Heart left ventricle (tissue), 16 donors: ENCODE data around the gene MTPN. TPM values are rescaled to one million over a fixed set of nuclear protein-coding genes. Genes with fewer than 3 reads are reported as not detected.

Experiments used
- ATAC-seq, 4 donors: fragments of 200-7000 bp; cut with Tn5 transposase; one replicate each; pipeline ENCODE4 v1.9.1; 2020 to 2022; ENCODE audit warnings: moderate library complexity in 4 of 4, mild to moderate bottlenecking in 3 of 4, moderate number of reproducible peaks in 1 of 4
- DNase-seq, 5 donors: peaks; one replicate each; pipeline ENCODE4 v3.0.0-alpha.2; 2020
- H3K27ac ChIP-seq, 12 donors: fragments of 200-600 bp; sonication (generic) in 4 of 12; one replicate each; pipeline versions ENCODE4 v1.5.0 to v1.8.0; 2016 to 2022; ENCODE audit warnings: mild to moderate bottlenecking in 2 of 12
- H3K27me3 ChIP-seq, 9 donors: fragments of 200-600 bp; sonication (generic) in 2 of 9; one replicate each; pipeline versions ENCODE4 v1.5.1 to v1.8.0; 2016 to 2022; ENCODE audit warnings: mild to moderate bottlenecking in 3 of 9
- H3K36me3 ChIP-seq, 9 donors: fragments of 200-600 bp; sonication (generic) in 2 of 9; one replicate each; pipeline versions ENCODE4 v1.5.0 to v1.8.0; 2018 to 2022; ENCODE audit warnings: mild to moderate bottlenecking in 2 of 9
- H3K4me1 ChIP-seq, 12 donors: fragments of 200-600 bp; sonication (generic) in 4 of 12; one replicate each; pipeline versions ENCODE4 v1.5.0 to v1.8.0; 2016 to 2022; ENCODE audit warnings: mild to moderate bottlenecking in 3 of 12
- H3K4me3 ChIP-seq, 12 donors: fragments of 200-600 bp; sonication (generic) in 4 of 12; one replicate each; pipeline versions ENCODE4 v1.5.0 to v1.8.0; 2017 to 2022; ENCODE audit warnings: mild to moderate bottlenecking in 9 of 12, moderate library complexity in 4 of 12
- H3K9me3 ChIP-seq, 12 donors: fragments of 200-600 bp; sonication (generic) in 4 of 12; one replicate each; pipeline versions ENCODE4 v1.5.0 to v1.8.0; 2016 to 2022; ENCODE audit warnings: mild to moderate bottlenecking in 1 of 12
- CTCF ChIP-seq, 12 donors: fragments of 200-600 bp; sonication (generic) in 4 of 12; IDR thresholded peaks; one replicate each; pipeline versions ENCODE4 v1.5.0 to v1.8.0; 2018 to 2022; ENCODE audit warnings: antibody characterized with exemption in 12 of 12, mild to moderate bottlenecking in 5 of 12
- POLR2A ChIP-seq, 2 donors: fragments of 450-650 bp; IDR thresholded peaks; one replicate each; pipeline ENCODE4 v1.6.1; 2017; ENCODE audit warnings: antibody characterized with exemption in 2 of 2, mild to moderate bottlenecking in 2 of 2, moderate library complexity in 2 of 2
- WGBS, 4 donors: extraction: QIAGEN DNeasy Blood & Tissue Kit in 2 of 4; methylation state at CpG; one replicate each; pipeline versions ENCODE4 v1.1.5 to v1.1.7; 2013 to 2018; 5-methylcytosine and 5-hydroxymethylcytosine counted together
- intact Hi-C, 10 donors: fragments of 100-400 bp; cut with DNase I; formaldehyde crosslinking; loops; one replicate each; pipeline versions ENCODE4 v1.11.1 to v1.14.2; 2022
- polyA plus RNA-seq, 2 donors: library from polyadenylated mRNA; stranded (reverse); fragments of 200-250 nt; gene quantifications; one replicate each; pipeline ENCODE4 v1.2.3, GENCODE V29; 2013
- total RNA-seq, 9 donors: library from RNA; depleted of rRNA in 2 of 9; stranded (reverse); fragments of >200 nt in 2 of 9; fragmentation: NEBNext Ultra II Directional in 3 of 9; extraction: Animal tissue kit (Norgen Biotek cat#: 25700) in 3 of 9; gene quantifications; one replicate each; pipeline versions ENCODE4 v1.1.0 to v1.2.4, GENCODE V29; 2016 to 2023
- donor health status: ischemic (EF 13 %, LVEDD 7.1; RV severe dilation, severe dysfunction).
- donor health status: healthy with polysubstance abuse.
- donor health status: DM: no; HTN: yes; CAD: no.
- donor health status: DM: no; HTN: no; CAD: no.
- donor health status: ischemic (EF 25% LVEDD 6.9; RV normal size, moderate dysfunction).
- donor health status: ischemic (EF 25% LVEDD 5.7; RV mildly dilated, moderate dysfunction).
- donor health status: healthy.
- donor health status: DM: yes; HTN: yes; CAD: no.
- donor health status: ischemic (EF 35%, LVEDD 5.7; RV mildly dilated, moderate dysfunction).
- donor health status: nonischemic (EF 11% LVEDD 7.7; RV severe dilation, severe dysfunction).
- donor health status: DM: yes; HTN: yes; CAD: no.
- donor health status: PGD.
- donor health status: ischemic (EF 29% LVEDD 5.4; RV normal size, mild dysfunction).
- donor health status: nonischemic (EF 23%, LVEDD 6.1; RV moderate dilation, normal function).

The MTPN gene
- total and polyA plus RNA-seq, 11 donors = 22.1 to 130 (median 90.4) TPM

DNA sequence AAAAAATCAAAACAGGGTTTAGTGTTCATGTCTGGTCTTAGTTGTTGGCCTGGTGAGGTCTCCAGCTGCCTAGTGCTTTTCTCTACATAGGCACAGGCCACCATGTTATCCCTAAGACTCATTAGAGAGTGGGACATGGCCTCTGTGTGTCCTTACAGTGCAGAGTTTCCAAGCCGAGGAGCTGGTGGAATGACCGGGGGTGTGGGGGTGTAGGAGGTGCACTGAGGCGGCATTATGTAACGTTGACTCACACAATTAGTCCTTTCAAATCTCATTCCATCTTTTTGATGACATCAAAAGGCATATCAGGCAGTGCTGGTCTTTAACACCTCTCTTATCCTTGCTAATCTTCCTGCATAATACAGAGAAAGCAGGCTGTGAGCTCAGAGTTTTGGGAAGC lies 71.3 kb downstream of the MTPN start:
- Histone ChIP-seq H3K4me1 (peaks cover 0 to 9% (median 4%) of the 10 kb centered on the region in 12 donors), H3K27ac (no peak overlapping the region), H3K36me3 (no peaks in the 10 kb centered on the region), H3K4me3 (no peak overlapping the region), H3K27me3 (no peaks in the 10 kb centered on the region), H3K9me3 (no peaks in the 10 kb centered on the region)
- TF ChIP-seq POLR2A (IDR thresholded peaks at IDR 0.05) (no peak), CTCF (IDR thresholded peaks at IDR 0.05) (no peak)
- no peak for DNase-seq
- intact Hi-C loops = no loop called here
- ATAC-seq = no peak
- WGBS, 4 donors = 82 to 89% (median 84%) methylated on average over 4 of the region's 4 CpGs

DNA sequence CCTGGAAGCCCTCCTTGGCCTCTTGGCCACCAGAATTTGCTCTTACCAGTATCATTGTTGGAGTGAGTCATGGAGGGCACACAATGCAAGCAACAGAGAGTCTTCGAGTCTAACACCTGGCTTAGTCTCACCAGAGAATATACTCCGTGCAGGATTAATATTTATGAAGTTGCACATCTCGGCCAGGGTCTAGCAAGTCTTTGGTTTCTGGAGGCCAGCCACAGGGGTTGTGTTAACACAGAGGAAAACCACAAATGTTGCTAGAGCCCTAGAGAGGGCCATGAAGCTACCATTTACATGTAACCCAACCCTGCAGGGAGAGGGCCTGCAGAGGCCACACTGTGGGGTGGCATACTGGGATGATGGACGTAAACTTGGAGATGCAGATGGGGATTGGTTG lies 71.8 kb downstream of the MTPN start:
- Histone ChIP-seq H3K9me3 (no peaks in the 10 kb centered on the region), H3K27ac (no peak overlapping the region), H3K27me3 (no peaks in the 10 kb centered on the region), H3K4me1 (peaks cover 0 to 4% (median 0%) of the 10 kb centered on the region in 12 donors), H3K4me3 (no peak overlapping the region), H3K36me3 (no peaks in the 10 kb centered on the region)
- no peak for TF ChIP-seq CTCF (IDR thresholded peaks at IDR 0.05)
- no peak for TF ChIP-seq POLR2A (IDR thresholded peaks at IDR 0.05)
- intact Hi-C loops = no loop called here
- WGBS, 4 donors = 81 to 96% (median 94%) methylated on average over 4 of the region's 4 CpGs
- no peak for DNase-seq
- ATAC-seq = no peak

GRCh38 chr7:135904282-135904681 lies 72.9 kb downstream of the MTPN start:
- intact Hi-C loops = no loop called here
- Histone ChIP-seq H3K36me3 (no peaks in the 10 kb centered on the region), H3K27me3 (no peaks in the 10 kb centered on the region), H3K4me1 (no peaks in the 10 kb centered on the region), H3K9me3 (no peaks in the 10 kb centered on the region), H3K27ac (no peak overlapping the region), H3K4me3 (no peak overlapping the region)
- DNase-seq = no peak
- 71 to 86% (median 75%) methylated on average over 3 of the region's 3 CpGs for WGBS, 4 donors
- ATAC-seq = no peak
- TF ChIP-seq POLR2A (IDR thresholded peaks at IDR 0.05) = no peak
- TF ChIP-seq CTCF (IDR thresholded peaks at IDR 0.05) = no peak

GRCh38 chr7:135901585-135902540 lies 75.3 kb downstream of the MTPN start:
- Histone ChIP-seq H3K36me3 (no peaks in the 10 kb centered on the region), H3K27me3 (no peaks in the 10 kb centered on the region), H3K4me1 (no peaks in the 10 kb centered on the region), H3K9me3 (no peaks in the 10 kb centered on the region), H3K27ac (no peak overlapping the region), H3K4me3 (no peak overlapping the region)
- no peak for DNase-seq
- ATAC-seq = peak in 2 of 4 donors; percentile 20 to 63
- intact Hi-C loops = no loop called here
- no peak for TF ChIP-seq CTCF (IDR thresholded peaks at IDR 0.05)
- no peak for TF ChIP-seq POLR2A (IDR thresholded peaks at IDR 0.05)
- WGBS, 4 donors = 76 to 92% (median 85%) methylated on average over 6 of the region's 6 CpGs
